Adrenal gland (tissue), 5 donors: ENCODE data around the gene GPC6.

ENCODE experiments used
- POLR2A ChIP-seq, 2 donors: fragments of 450-650 bp; IDR thresholded peaks; one replicate each; pipeline ENCODE4 v1.6.1; 2017; ENCODE audit warnings: antibody characterized with exemption in 2 of 2, mild to moderate bottlenecking in 2 of 2, moderate library complexity in 1 of 2
- TF ChIP-seq, protein P1 (sequence below), 6 experiments: fragments of 450-650 bp in 4 of 6; fragments of 200-600 bp in 2 of 6; sonication (generic) in 1 of 6; IDR thresholded peaks; 1 replicate in 5 of 6; 2 replicates in 1 of 6; pipeline versions ENCODE4 v1.5.1 to v1.8.0; 2016 to 2021; ENCODE audit warnings: antibody characterized with exemption in 6 of 6, mild to moderate bottlenecking in 2 of 6, moderate library complexity in 1 of 6
- donor health status: DM: no; HTN: no; CAD: no.

DNA sequence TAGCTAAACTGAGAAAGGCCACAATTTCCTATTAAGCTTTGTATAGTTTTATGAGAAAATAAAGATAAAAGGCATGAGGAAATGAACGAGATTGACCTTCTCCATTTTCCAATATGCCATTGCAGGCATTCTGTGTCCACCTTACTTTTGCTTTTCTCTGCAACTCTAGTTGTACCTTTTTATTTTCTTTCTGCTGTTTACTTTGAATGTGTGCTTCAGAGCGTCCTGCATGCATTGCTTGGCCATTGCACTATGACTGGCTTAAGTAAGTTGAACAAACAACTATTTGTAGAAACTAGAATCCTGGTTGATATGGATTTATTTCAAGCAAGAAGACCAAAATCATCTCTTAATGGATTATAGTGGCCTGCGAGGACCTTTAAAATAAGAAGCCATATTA is 510.3 kb downstream of the GPC6 start:
- TF ChIP-seq, protein P1, sequence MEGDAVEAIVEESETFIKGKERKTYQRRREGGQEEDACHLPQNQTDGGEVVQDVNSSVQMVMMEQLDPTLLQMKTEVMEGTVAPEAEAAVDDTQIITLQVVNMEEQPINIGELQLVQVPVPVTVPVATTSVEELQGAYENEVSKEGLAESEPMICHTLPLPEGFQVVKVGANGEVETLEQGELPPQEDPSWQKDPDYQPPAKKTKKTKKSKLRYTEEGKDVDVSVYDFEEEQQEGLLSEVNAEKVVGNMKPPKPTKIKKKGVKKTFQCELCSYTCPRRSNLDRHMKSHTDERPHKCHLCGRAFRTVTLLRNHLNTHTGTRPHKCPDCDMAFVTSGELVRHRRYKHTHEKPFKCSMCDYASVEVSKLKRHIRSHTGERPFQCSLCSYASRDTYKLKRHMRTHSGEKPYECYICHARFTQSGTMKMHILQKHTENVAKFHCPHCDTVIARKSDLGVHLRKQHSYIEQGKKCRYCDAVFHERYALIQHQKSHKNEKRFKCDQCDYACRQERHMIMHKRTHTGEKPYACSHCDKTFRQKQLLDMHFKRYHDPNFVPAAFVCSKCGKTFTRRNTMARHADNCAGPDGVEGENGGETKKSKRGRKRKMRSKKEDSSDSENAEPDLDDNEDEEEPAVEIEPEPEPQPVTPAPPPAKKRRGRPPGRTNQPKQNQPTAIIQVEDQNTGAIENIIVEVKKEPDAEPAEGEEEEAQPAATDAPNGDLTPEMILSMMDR (IDR thresholded peaks at IDR 0.05), result no peak
- TF ChIP-seq POLR2A (IDR thresholded peaks at IDR 0.05), result no peak
